GM19193 (cell line): Measurements from ENCODE around the gene DNM2.

Experiments used
- POLR2A ChIP-seq: IDR thresholded peaks from 4 replicates; pipeline ENCODE4 v1.6.1; 2011; ENCODE audit not compliant: insufficient read depth, insufficient read length; ENCODE audit errors: extremely low read depth

DNM2 gene

DNA sequence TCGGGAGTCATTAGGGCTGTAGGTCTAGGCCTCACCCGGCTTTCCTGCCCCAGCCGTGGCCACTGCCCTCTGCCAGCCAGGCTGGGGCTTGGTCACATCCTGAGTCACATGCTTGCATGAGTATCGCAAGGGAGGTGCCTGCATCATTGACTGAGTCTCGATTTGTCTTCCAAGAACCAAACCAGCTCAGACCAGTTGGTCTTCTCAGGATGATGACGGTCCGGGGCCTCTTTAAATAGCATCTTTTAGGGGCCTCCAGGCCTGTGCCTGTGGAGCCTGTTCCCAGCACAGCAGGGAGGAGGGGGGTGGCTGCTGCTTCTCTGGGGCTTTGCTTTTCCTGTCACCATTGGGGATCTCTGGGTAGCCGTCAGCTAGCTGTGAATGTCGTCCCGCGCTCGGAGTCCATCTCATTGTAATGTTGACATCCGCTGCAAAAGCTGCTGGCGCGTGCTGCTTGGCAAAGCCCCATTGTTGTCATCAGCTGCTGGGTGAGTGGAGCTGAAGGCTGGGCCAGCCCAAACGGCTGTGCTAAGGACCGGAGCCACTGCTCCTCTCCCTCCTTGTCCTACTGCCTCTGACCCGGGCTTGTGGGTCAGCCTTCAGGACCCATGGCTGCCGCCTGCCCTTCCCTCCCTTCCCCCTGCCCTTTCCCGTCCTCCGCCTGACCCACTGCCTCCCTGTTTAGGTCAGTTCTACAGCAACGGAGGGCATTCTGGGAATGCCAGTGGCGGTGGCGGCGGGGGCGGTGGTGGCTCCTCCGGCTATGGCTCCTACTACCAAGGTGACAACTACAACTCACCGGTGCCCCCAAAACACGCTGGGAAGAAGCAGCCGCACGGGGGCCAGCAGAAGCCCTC is 31.0 kb upstream of the DNM2 start:
- no peak for TF ChIP-seq POLR2A

DNA sequence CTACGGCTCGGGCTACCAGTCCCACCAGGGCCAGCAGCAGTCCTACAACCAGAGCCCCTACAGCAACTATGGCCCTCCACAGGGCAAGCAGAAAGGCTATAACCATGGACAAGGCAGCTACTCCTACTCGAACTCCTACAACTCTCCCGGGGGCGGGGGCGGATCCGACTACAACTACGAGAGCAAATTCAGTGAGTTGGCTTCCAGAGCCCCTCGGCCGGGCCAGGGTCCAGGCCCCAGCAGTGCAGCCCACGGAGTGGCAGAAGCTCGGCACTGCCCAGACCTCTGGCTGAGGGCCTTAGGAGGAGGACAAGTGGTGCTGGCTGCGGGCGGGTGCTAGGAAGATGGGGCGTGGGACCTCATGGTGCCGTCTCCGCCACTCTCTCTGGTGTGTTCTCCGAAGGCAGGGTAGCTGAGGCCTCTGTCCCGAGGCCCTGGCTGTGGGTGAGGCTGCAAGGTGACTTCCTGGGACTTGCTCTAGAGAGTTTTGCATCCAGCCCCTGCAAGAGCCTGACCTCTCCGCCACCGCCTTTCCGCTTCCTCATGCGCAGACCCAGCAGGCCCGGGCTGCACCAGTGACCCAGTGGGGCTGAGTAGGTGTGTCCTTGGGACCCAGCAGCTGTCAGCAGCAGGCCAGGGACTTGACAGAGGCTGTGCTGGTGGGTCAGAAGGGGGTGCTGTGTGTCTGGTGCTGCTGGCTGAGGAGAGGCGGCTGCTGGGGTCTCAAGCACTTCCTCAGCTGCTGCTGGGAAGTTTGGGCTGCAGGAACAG is 30.2 kb upstream of the DNM2 start:
- TF ChIP-seq POLR2A: no peak

DNA sequence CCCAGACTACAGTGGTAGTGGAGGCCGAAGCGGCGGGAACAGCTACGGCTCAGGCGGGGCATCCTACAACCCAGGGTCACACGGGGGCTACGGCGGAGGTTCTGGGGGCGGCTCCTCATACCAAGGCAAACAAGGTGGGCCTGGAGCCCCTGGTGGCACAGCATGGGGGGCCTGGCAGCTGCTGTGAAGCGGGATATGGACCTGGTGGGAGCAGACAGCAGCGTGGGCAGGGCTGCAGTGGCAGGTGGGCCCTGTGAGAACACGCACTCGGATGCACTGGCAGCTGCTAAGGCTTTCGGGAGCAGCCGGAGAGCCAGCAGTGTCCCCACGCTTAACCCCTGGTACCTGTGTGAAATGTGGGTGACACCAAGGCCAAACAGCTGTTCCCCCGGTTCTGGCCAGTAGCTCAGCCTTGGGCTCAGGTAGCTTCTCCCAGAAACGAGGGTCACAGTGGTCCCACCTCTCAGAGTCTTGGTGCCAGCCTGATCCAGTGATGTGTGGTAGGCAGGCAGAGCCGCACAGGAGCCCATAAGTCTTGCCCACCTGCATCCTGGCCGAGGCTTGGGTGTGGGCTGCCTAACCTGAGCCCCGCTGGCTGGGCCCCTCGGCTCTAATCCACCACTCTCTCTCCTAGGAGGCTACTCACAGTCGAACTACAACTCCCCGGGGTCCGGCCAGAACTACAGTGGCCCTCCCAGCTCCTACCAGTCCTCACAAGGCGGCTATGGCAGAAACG is 29.2 kb upstream of the DNM2 start:
- no peak for TF ChIP-seq POLR2A

DNA sequence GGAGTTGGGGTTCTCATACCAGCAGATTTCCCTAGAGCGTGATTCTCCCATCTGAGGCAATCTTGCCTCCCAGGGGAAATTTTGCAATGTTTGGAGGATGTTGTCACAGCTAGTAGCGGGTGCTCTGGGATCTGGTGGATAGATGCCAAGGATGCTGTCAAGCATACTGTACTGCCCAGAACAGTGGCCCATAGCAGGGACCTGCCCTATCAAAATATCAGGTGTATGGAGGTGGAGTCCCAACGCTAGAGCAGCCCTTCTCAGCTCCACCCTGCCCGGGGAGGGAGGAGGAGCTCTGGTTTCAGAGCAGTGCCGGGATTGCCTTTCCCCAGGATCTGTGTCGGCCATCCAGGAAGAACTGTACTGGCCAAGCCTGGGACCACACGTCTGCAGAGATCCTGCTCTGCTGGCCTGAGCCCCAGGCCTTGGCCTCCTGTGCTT is 27.5 kb upstream of the DNM2 start:
- TF ChIP-seq POLR2A: no peak

DNA sequence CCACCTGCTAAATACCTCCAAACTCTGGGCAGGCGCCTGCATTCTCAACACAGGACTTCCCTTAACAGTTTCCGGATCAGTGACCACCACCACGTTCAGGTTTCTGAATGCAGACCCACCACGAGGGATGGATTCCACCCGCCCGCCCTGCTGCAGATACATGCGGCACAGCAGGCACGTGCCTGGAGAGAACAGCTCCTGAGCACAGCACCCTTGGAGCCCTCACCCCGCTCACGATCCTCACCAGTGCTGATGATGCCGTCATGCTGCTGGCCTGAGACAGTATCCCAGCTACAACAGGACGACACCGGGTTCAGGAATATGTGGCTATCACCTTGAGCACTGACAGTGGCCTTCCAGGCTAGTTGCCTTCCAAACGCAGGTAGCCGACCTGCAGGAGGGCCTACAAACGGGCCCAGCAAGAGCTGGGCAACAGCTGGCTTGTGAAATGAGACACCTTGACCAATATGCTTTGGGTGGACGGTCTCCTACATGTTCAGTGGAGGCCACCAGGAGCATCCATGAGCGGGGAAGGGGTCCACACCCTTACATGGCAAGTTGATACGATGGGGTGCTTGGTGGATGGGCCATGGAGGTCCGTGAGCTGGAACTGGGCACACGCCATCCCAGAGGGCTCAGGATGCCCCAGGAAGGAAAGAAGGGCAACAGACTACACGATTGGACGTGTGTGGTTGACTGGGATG is 26.5 kb upstream of the DNM2 start:
- no peak for TF ChIP-seq POLR2A

DNA sequence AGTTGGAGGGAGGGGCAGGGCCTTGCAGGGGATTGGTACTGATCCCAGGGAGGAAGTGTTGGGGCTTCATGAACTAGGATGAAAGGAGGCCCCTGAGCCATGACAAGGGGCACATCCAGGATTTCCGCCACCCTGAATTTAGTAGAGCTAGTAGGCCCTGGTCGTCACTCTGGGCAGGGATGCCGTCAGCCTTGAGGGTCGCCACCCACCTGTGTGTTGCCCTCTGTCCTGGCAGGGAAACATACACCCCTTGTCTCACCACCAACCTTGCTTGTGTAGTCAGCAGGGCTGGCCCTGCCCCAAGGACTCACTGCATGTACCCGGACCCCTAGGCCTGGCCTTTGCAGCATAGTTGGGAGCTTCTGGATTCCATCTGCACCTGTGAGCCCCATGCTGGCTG is 26.0 kb upstream of the DNM2 start:
- peak; percentile 42 for TF ChIP-seq POLR2A

DNA sequence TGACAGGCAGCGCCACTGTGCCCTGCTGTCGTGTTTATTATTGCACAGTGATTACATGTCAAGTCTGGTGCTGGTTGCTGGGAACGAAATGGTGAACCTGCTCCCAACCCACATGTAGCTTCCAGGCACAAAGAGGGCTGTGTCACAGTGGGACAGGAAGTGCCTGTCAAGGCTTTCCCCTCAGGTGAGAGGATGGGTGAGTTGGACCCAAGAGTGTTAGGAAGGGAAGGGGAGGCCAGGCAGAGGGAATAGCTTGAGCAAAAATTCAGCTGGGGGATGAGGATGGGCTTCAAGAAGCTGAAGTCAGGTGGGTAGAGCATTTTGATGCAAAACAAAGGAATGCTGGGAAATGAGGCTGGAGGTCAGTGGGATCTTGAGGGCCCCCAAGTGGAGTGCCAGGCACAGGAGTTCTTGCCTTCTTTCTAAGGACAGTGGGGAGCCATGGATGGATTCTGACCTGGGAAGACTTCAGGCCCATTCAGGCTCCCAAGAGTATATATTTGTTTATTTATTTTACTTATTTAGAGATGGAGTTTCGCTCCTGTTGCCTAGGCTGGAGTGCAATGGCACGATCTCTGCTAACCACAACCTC is 25.1 kb upstream of the DNM2 start:
- no peak for TF ChIP-seq POLR2A

DNA sequence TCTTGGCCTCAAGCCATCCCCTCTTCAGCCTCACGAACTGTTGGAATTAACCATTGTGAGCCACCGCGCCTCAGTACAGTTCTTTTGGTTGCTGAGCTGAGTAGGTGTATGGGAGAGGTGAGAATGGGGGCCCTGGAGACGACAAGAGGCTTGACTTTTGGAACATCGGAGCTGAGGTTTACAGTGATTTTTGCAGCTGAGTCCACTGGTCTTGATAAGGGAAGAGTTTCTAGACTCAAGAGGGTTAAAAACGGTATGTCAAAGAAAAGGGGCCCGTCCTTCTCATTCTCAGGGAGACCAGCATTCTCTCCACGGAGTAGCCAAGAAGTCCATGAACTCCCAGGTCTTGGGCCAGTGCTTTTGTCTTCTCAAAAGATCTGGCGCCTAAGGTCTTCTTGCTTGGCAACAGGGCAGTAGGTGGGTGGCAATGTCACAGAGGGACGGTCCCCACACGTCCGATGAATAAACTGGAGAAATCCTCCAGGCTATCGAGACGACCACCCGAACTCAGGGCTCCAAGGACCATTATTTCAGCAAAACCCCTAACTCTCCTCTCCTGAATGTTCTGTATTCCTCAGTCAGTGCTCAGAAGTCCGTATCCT is 23.1 kb upstream of the DNM2 start:
- TF ChIP-seq POLR2A: no peak

DNA sequence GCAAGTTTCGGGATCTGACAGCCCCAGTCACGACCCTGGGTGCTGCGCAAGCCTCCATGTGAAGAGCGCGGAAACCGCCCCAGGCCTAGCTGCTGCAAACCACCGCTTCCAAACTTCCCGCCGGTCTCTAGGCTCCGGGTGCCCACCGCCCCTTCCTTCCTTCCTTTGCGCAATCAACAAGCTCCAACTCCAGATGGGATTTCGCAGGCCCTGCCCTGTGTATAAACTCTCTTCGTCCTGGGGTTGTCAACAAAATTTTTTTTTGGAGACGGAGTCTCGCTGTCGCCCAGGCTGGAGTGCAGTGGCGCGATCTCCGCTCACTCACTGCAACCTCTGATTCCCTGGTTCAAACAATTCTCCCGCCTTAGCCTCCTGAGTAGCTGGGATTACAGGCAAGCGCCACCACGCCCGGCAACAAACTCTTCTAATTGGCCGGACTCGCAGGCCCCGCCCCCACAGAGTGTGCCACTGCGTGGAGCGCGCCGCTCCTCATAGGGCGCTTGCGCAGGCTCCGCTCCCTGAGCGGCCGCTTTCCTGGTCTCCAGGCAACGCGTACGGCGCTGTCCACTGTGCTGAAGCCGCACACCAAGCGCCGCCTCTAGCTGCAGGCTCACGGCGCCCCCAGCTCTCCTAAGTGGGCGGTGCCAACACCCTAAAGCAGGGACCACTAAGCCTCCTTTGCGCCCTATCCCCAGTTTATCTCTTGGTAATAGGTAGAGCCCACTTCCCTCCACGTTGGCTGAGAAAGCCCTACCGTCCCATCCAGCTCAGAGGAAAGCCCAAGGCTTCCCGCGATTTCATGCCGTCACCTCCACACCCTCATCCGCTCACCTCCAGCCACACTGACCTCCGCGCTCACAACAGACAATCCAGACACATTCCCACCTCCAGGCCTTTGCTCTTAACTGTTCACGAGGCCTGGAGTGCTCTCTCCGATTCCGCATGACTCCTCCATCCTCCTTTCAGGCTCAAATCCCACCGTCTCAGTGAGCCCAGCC is 22.2 kb upstream of the DNM2 start:
- no peak for TF ChIP-seq POLR2A

DNA sequence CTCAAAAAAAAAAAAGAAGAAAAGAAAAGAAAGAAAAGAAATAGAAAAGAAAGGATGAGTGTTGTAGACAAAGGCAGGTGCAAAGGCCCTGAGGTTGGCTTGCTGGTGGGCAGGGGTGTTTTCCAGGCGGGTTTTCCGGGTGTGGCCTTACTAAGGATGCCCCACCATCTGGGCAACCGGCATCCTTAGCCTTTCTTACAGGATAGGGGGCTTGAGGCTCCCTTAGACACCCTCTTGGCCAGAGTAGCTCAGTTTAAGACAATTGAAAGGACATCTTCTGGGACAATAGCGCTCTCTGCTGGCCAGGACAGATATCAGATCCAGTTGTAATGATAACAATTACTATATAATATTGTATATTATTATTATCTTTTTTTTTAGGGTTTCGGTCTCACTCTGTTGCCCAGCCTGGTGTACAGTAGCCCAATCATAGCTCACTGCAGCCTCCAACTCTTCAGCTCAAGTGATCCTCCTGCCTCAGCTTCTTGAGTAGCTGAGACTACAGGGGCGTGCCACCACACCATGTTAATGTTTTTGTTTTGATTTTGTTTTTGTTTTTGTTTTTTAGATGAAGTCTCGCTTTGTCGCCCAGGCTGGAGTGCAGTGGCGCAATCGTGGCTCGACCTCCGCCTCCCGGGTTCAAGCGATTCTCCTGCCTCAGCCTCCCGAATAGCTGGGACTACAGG is 18.1 kb upstream of the DNM2 start:
- no peak for TF ChIP-seq POLR2A

DNA sequence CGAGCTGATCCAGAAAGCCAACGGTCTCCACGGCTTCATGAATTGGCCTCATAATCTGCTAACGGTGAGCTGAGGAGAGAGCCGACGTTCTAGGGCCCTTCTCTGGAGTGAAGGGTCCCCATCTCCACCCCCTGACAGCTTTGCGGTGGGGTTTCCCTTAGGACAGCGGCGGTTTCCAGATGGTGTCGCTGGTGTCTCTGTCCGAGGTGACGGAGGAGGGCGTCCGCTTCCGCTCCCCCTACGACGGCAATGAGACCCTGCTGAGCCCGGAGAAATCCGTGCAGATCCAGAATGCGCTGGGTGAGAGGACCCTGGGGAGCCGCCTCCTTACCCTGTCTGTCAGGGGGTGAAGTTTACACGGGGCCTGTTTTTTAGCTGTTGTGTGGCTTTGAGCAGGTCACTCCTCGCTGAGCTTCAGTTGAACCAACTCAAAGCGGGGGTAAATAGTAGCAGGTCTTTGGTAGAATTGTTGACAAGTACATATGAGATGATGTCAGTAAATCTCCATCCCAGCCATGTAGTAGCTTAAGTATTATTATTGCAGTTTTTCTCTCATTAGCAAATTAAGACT is 15.8 kb upstream of the DNM2 start:
- TF ChIP-seq POLR2A: no peak

DNA sequence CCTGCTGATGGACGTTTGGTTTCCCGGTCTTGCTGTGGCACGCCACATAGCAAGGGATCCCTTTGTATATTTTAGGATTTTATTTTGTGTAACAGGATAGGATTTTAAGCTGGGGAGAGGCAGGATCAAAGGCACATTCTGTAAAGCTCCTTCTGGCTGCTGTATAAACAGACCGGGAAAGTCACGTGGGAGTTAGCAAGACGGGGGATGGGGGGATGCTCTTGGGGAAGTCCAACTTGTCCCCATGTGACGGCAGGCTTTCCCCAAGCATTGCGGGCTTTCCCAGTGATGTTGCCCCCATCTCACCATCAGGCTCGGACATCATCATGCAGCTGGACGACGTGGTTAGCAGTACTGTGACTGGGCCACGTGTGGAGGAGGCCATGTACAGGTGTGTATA is 10.9 kb upstream of the DNM2 start:
- no peak for TF ChIP-seq POLR2A
